ENCODE data around the gene UBE2F. TPM values are rescaled to one million over a fixed set of nuclear protein-coding genes. Genes with fewer than 3 reads are reported as not detected.
A peak's percentile ranks its signal among the peaks of the same experiment; 100 is the strongest.

Gene UBE2F
- polyA plus RNA-seq, 3 donors, result 51.1 to 120 (median 117) TPM

- WGBS (ENCODE audit: insufficient coverage), result 25% methylated on average over 2 of the region's 7 CpGs
- peaks cover 14 to 64% of the 10 kb centered on the region in 2 donors for H3K36me3 ChIP-seq (replicated peaks in 1 of 2; ENCODE audit: control insufficient read depth in 1 of 2, insufficient read depth in 2 of 2, low read length in 2 of 2)
- peaks cover 0 to 1% (median 0%) of the 10 kb centered on the region in 3 donors for H3K27me3 Mint-ChIP-seq (ENCODE audit: low read depth in 3 of 3)
- no peak overlapping the region for H3K4me3 Mint-ChIP-seq
- no peak overlapping the region for H3K4me3 ChIP-seq (replicated peaks in 1 of 3; ENCODE audit: low read depth in 2 of 3, low read length in 3 of 3)
- H4K20me1 ChIP-seq (ENCODE audit: insufficient read depth, low read length), result peaks cover 69% of the 10 kb centered on the region
- peaks cover 54 to 72% of the 10 kb centered on the region in 2 donors for H3K36me3 Mint-ChIP-seq
- intact Hi-C loops (cut with micrococcal nuclease), result no loop called here
- H3K27ac ChIP-seq (ENCODE audit: low read depth in 1 of 2, low read length in 2 of 2), result no peak overlapping the region
- H3K9me3 Mint-ChIP-seq, result peaks cover 0 to 8% (median 0%) of the 10 kb centered on the region in 7 donors
- H3K4me2 ChIP-seq (replicated peaks; ENCODE audit: extremely low read depth, low read length, poor library complexity, severe bottlenecking), result no peak overlapping the region
- H3K9ac ChIP-seq (ENCODE audit: insufficient read depth, low read length, poor library complexity, severe bottlenecking), result no peak overlapping the region
- no peak overlapping the region for H2AFZ ChIP-seq (ENCODE audit: insufficient read depth, low read depth, low read length, poor library complexity, severe bottlenecking)
- DNase-seq, result no peak
- TF ChIP-seq CTCF (IDR thresholded peaks at IDR 0.05), result no peak
- H3K4me1 ChIP-seq (ENCODE audit: control insufficient read depth in 1 of 2, insufficient read depth in 2 of 2, low read length in 2 of 2), result no peaks in the 10 kb centered on the region
- H3K4me1 Mint-ChIP-seq, result peaks cover 7% of the 10 kb centered on the region
- no peaks in the 10 kb centered on the region for H3K9me3 ChIP-seq (replicated peaks in 1 of 2; ENCODE audit: control insufficient read depth in 1 of 2, insufficient read depth in 1 of 2, low read length in 2 of 2)
- peaks cover 4% of the 10 kb centered on the region for H3K79me2 ChIP-seq (ENCODE audit: insufficient read depth, low read length)
- no peak overlapping the region for H3K27ac Mint-ChIP-seq
- H3K27me3 ChIP-seq (ENCODE audit: control insufficient read depth in 2 of 2, insufficient read depth in 2 of 2, low read length in 2 of 2), result no peaks in the 10 kb centered on the region
Observed at GRCh38 chr2:238003234-238004031, 36.6 kb downstream of the UBE2F start.

GRCh38 chr2:238004077-238004830 lies 37.4 kb downstream of the UBE2F start:
- no peaks in the 10 kb centered on the region for H3K9me3 ChIP-seq (replicated peaks in 1 of 2; ENCODE audit: control insufficient read depth in 1 of 2, insufficient read depth in 1 of 2, low read length in 2 of 2)
- Mint-ChIP-seq H3K27me3 (ENCODE audit: low read depth in 3 of 3) (peaks cover 0 to 1% (median 0%) of the 10 kb centered on the region in 3 donors), H3K4me3 (no peak overlapping the region), H3K27ac (peak overlapping the region in 1 of 7 donors; percentile 5), H3K9me3 (peaks cover 0 to 5% (median 0%) of the 10 kb centered on the region in 7 donors), H3K36me3 (peaks cover 50 to 75% of the 10 kb centered on the region in 2 donors), H3K4me1 (peaks cover 7% of the 10 kb centered on the region)
- H3K79me2 ChIP-seq (ENCODE audit: insufficient read depth, low read length), result peaks cover 6% of the 10 kb centered on the region
- no peak for TF ChIP-seq CTCF (IDR thresholded peaks at IDR 0.05)
- intact Hi-C loops (cut with micrococcal nuclease), result no loop called here
- H3K27me3 ChIP-seq (ENCODE audit: control insufficient read depth in 2 of 2, insufficient read depth in 2 of 2, low read length in 2 of 2), result no peaks in the 10 kb centered on the region
- H4K20me1 ChIP-seq (ENCODE audit: insufficient read depth, low read length), result peaks cover 74% of the 10 kb centered on the region
- DNase-seq, result no peak
- no peak overlapping the region for H3K4me3 ChIP-seq (replicated peaks in 1 of 3; ENCODE audit: low read depth in 2 of 3, low read length in 3 of 3)
- H3K36me3 ChIP-seq (replicated peaks in 1 of 2; ENCODE audit: control insufficient read depth in 1 of 2, insufficient read depth in 2 of 2, low read length in 2 of 2), result peaks cover 14 to 62% of the 10 kb centered on the region in 2 donors
- H3K27ac ChIP-seq (ENCODE audit: low read depth in 1 of 2, low read length in 2 of 2), result no peak overlapping the region
- H3K4me2 ChIP-seq (replicated peaks; ENCODE audit: extremely low read depth, low read length, poor library complexity, severe bottlenecking), result no peak overlapping the region
- no CpG with 5 or more reads among the region's 3 CpGs for WGBS (ENCODE audit: insufficient coverage)
- no peak overlapping the region for H3K9ac ChIP-seq (ENCODE audit: insufficient read depth, low read length, poor library complexity, severe bottlenecking)
- H3K4me1 ChIP-seq (ENCODE audit: control insufficient read depth in 1 of 2, insufficient read depth in 2 of 2, low read length in 2 of 2), result no peaks in the 10 kb centered on the region
- no peak overlapping the region for H2AFZ ChIP-seq (ENCODE audit: insufficient read depth, low read depth, low read length, poor library complexity, severe bottlenecking)
